Keratinocyte (primary cell): ENCODE data around the gene FBXO42. TPM values are rescaled to one million over a fixed set of nuclear protein-coding genes. Genes with fewer than 3 reads are reported as not detected.

Experiments
- DNase-seq: peaks from one replicate; pipeline ENCODE4 v3.0.0-alpha.2; 2011; ENCODE audit warnings: low read depth, missing footprints, low spot score
- FAIRE-seq: peaks from 2 replicates; lab custom pipeline; 2011; peaks lifted over from hg19 to GRCh38; lab: Jason Lieb, UNC
- H2AFZ ChIP-seq: 2 replicates; pipeline ENCODE4 v1.6.0; 2012; ENCODE audit warnings: low read length, control low read depth, inconsistent platforms; ENCODE audit not compliant: control insufficient read depth
- H3K27ac ChIP-seq: 2 replicates; pipeline ENCODE4 v1.5.1; 2011; ENCODE audit warnings: low read length; ENCODE audit not compliant: control insufficient read depth, insufficient read depth
- H3K27me3 ChIP-seq: 3 replicates; pipeline ENCODE4 v1.6.0; 2011; ENCODE audit warnings: low read length; ENCODE audit not compliant: control insufficient read depth, insufficient read depth; ENCODE audit errors: extremely low read depth
- H3K36me3 ChIP-seq, 2 experiments: 2 replicates in 1 of 2; 3 replicates in 1 of 2; pipeline ENCODE4 v1.5.1; 2011; ENCODE audit warnings: low read length in 2 of 2, mild to moderate bottlenecking in 1 of 2; ENCODE audit not compliant: control insufficient read depth in 2 of 2, insufficient read depth in 2 of 2; ENCODE audit errors: extremely low read depth in 1 of 2
- H3K4me1 ChIP-seq: 3 replicates; pipeline ENCODE4 v1.5.1; 2011; ENCODE audit warnings: low read length; ENCODE audit not compliant: control insufficient read depth, insufficient read depth; ENCODE audit errors: extremely low read depth
- H3K4me2 ChIP-seq: 3 replicates; pipeline ENCODE4 v1.6.0; 2011; ENCODE audit warnings: low read depth, low read length; ENCODE audit not compliant: control insufficient read depth, insufficient read depth; ENCODE audit errors: extremely low read depth
- H3K4me3 ChIP-seq, 3 experiments: fragments of 200-600 bp in 1 of 3; sonication (generic) in 1 of 3; 2 replicates in 2 of 3; 3 replicates in 1 of 3; pipeline ENCODE4 v1.5.1; 2011 to 2016; ENCODE audit warnings: low read length in 3 of 3, mild to moderate bottlenecking in 3 of 3, control low read depth in 2 of 3, inconsistent platforms in 1 of 3, low read depth in 1 of 3, mixed read lengths in 1 of 3, mixed run types in 1 of 3, moderate library complexity in 1 of 3; ENCODE audit not compliant: control insufficient read depth in 2 of 3, insufficient read depth in 2 of 3; ENCODE audit errors: extremely low read depth in 1 of 3
- H3K79me2 ChIP-seq: 2 replicates; pipeline ENCODE4 v1.6.0; 2012; ENCODE audit warnings: low read length; ENCODE audit not compliant: control insufficient read depth, insufficient read depth
- H3K9ac ChIP-seq: 3 replicates; pipeline ENCODE4 v1.6.0; 2011; ENCODE audit warnings: low read length; ENCODE audit not compliant: control insufficient read depth, insufficient read depth; ENCODE audit errors: extremely low read depth
- H3K9me1 ChIP-seq: 3 replicates; pipeline ENCODE4 v1.6.0; 2011; ENCODE audit warnings: low read length; ENCODE audit not compliant: control insufficient read depth, insufficient read depth; ENCODE audit errors: extremely low read depth
- H3K9me3 ChIP-seq: 2 replicates; pipeline ENCODE4 v1.5.1; 2012; ENCODE audit warnings: low read depth, low read length; ENCODE audit not compliant: control insufficient read depth
- H4K20me1 ChIP-seq: 3 replicates; pipeline ENCODE4 v1.6.0; 2011; ENCODE audit warnings: low read length; ENCODE audit not compliant: control insufficient read depth, insufficient read depth; ENCODE audit errors: extremely low read depth
- CTCF ChIP-seq, 3 experiments: IDR thresholded peaks in 1 of 3; conservative IDR thresholded peaks in 1 of 3; optimal IDR thresholded peaks in 1 of 3; 2 replicates in 2 of 3; 3 replicates in 1 of 3; pipeline versions ENCODE3 to v1.5.1; 2011; ENCODE audit warnings: low read length in 3 of 3, mild to moderate bottlenecking in 3 of 3, moderate library complexity in 2 of 3, control low read depth in 1 of 3, inconsistent platforms in 1 of 3; ENCODE audit not compliant: insufficient read depth in 2 of 3; ENCODE audit errors: extremely low read depth in 1 of 3
- EZH2 ChIP-seq: IDR thresholded peaks from one replicate; pipeline ENCODE4 v1.6.1; 2012; ENCODE audit warnings: inconsistent platforms, mild to moderate bottlenecking, low read length, moderate library complexity
- dilution Hi-C: fragments of 300-500 bp; cut with MboI; formaldehyde crosslinking; loops from one replicate; pipeline ENCODE4 v1.7.0; 2020; ENCODE audit warnings: low sequenced_read_pairs; ENCODE audit not compliant: extremely low pct_ligation_motif_present
- polyA plus RNA-seq, 5 experiments: library from polyadenylated mRNA; depleted of rRNA in 3 of 5; stranded (reverse) in 3 of 5; stranded (forward) in 1 of 5; unstranded in 1 of 5; fragments of >200 nt; gene quantifications; 1 replicate in 1 of 5; 2 replicates in 3 of 5; 3 replicates in 1 of 5; pipeline versions ENCODE4 v1.2.1 to v1.2.3, GENCODE V29; 2011 to 2012; ENCODE audit warnings: missing spikeins in 2 of 5, low read depth in 1 of 5, low replicate concordance in 1 of 5

Gene FBXO42
- polyA plus RNA-seq, 1 donor (not counting 4 experiments of a cell fraction or from before 2014, with no cell fraction given) = 14.1 TPM

GRCh38 chr1:16239972-16240491, 112.2 kb downstream of the FBXO42 start:
- Histone ChIP-seq H3K27me3 (no peaks in the 10 kb centered on the region), H2AFZ (no peak overlapping the region)
- TF ChIP-seq CTCF (optimal IDR thresholded peaks at IDR 0.05 in 1 of 3, IDR thresholded peaks at IDR 0.05 in 1 of 3, conservative IDR thresholded peaks at IDR 0.05 in 1 of 3; ENCODE audit: extremely low read depth in 1 of 3, insufficient read depth in 2 of 3, low read length in 3 of 3) (no peak), EZH2 (no peak)

GRCh38 chr1:16237343-16237830, 114.9 kb downstream of the FBXO42 start:
- dilution Hi-C loops = no loop called here
- H3K4me1 ChIP-seq = peaks cover 22% of the 10 kb centered on the region

More at GRCh38 chr1:16239972-16240491, 112.2 kb downstream of the FBXO42 start:
- Histone ChIP-seq H3K9me3 (no peaks in the 10 kb centered on the region), H3K9me1 (no peaks in the 10 kb centered on the region), H3K4me3 (no peak overlapping the region), H4K20me1 (no peaks in the 10 kb centered on the region), H3K79me2 (no peaks in the 10 kb centered on the region), H3K4me2 (no peak overlapping the region), H3K36me3 (no peaks in the 10 kb centered on the region), H3K27ac (no peak overlapping the region), H3K9ac (no peak overlapping the region), H3K4me1 (peaks cover 26% of the 10 kb centered on the region)
- no peak for DNase-seq
- dilution Hi-C loops = no loop called here
- FAIRE-seq = no peak

More at GRCh38 chr1:16237343-16237830, 114.9 kb downstream of the FBXO42 start:
- TF ChIP-seq EZH2 = no peak
- TF ChIP-seq CTCF (optimal IDR thresholded peaks at IDR 0.05 in 1 of 3, IDR thresholded peaks at IDR 0.05 in 1 of 3, conservative IDR thresholded peaks at IDR 0.05 in 1 of 3; ENCODE audit: extremely low read depth in 1 of 3, insufficient read depth in 2 of 3, low read length in 3 of 3) = no peak
- FAIRE-seq = no peak
- Histone ChIP-seq H3K4me3 (peak overlapping the region in 2 of 3 experiments; percentile 58 to 62), H3K4me2 (peak overlapping the region; percentile 62), H3K36me3 (peaks cover 0 to 2% of the 10 kb centered on the region in 2 experiments), H2AFZ (peak overlapping the region; percentile 92), H3K27ac (peak overlapping the region; percentile 82), H4K20me1 (no peaks in the 10 kb centered on the region), H3K9me3 (no peaks in the 10 kb centered on the region), H3K9ac (peak overlapping the region; percentile 74), H3K27me3 (no peaks in the 10 kb centered on the region), H3K9me1 (no peaks in the 10 kb centered on the region), H3K79me2 (no peaks in the 10 kb centered on the region)
- DNase-seq = no peak
